Endothelial cell (in vitro differentiated cells): Measurements from ENCODE around the gene LMX1A. TPM values are rescaled to one million over a fixed set of nuclear protein-coding genes. Genes with fewer than 3 reads are reported as not detected.
A peak's percentile ranks its signal among the peaks of the same experiment; 100 is the strongest.

Experiments
- DNase-seq: peaks from one replicate; pipeline ENCODE4 v3.0.0; 2021; ENCODE audit warnings: low spot score
- H3K27ac Mint-ChIP-seq: one replicate; pipeline ENCODE4 v1.8.0; 2021; ENCODE audit warnings: mixed read lengths, inconsistent platforms; ENCODE audit not compliant: unreplicated experiment
- H3K27me3 Mint-ChIP-seq: one replicate; pipeline ENCODE4 v1.8.0; 2021; ENCODE audit warnings: mild to moderate bottlenecking, moderate library complexity, mixed read lengths, inconsistent platforms; ENCODE audit not compliant: unreplicated experiment
- H3K36me3 Mint-ChIP-seq: one replicate; pipeline ENCODE4 v1.8.0; 2021; ENCODE audit warnings: mild to moderate bottlenecking, low read depth, mixed read lengths, inconsistent platforms; ENCODE audit not compliant: unreplicated experiment
- H3K4me1 Mint-ChIP-seq: one replicate; pipeline ENCODE4 v1.8.0; 2021; ENCODE audit warnings: mild to moderate bottlenecking, mixed read lengths, inconsistent platforms; ENCODE audit not compliant: unreplicated experiment
- H3K4me3 Mint-ChIP-seq: one replicate; pipeline ENCODE4 v1.8.0; 2021; ENCODE audit warnings: mild to moderate bottlenecking, mixed read lengths, inconsistent platforms; ENCODE audit not compliant: unreplicated experiment
- H3K9me3 Mint-ChIP-seq: one replicate; pipeline ENCODE4 v1.8.0; 2021; ENCODE audit warnings: mixed read lengths, inconsistent platforms; ENCODE audit not compliant: unreplicated experiment
- CTCF ChIP-seq: fragments of 200-600 bp; sonication (generic); IDR thresholded peaks from one replicate; pipeline ENCODE4 v1.5.0; 2021; ENCODE audit warnings: antibody characterized with exemption; ENCODE audit not compliant: unreplicated experiment
- total RNA-seq: library from RNA; stranded (reverse); fragmentation: NEBNext Ultra II Directional; extraction: Animal tissue kit (Norgen Biotek cat#: 25700); gene quantifications from one replicate; pipeline ENCODE4 v1.2.1, GENCODE V29; 2021; ENCODE audit not compliant: unreplicated experiment

LMX1A gene
- total RNA-seq, 1 donor from 2014 or later, result not detected

GRCh38 chr1:165376041-165376810, 19.7 kb upstream of the LMX1A start:
- Mint-ChIP-seq H3K27me3 (peaks cover 6% of the 10 kb centered on the region), H3K27ac (no peak overlapping the region), H3K4me1 (peaks cover 7% of the 10 kb centered on the region), H3K36me3 (no peaks in the 10 kb centered on the region), H3K4me3 (peak overlapping the region; percentile 81), H3K9me3 (no peaks in the 10 kb centered on the region)
- no peak for TF ChIP-seq CTCF
- peak; percentile 79 for DNase-seq

- no peaks in the 10 kb centered on the region for H3K9me3 Mint-ChIP-seq
- no peak for DNase-seq
- peaks cover 7% of the 10 kb centered on the region for H3K4me1 Mint-ChIP-seq
- no peak overlapping the region for H3K27ac Mint-ChIP-seq
- peaks cover 8% of the 10 kb centered on the region for H3K27me3 Mint-ChIP-seq
- peak overlapping the region; percentile 31 for H3K4me3 Mint-ChIP-seq
- H3K36me3 Mint-ChIP-seq, result no peaks in the 10 kb centered on the region
- no peak for TF ChIP-seq CTCF
Observed at GRCh38 chr1:165375623-165376022, 19.1 kb upstream of the LMX1A start.

GRCh38 chr1:165371588-165372225, 15.2 kb upstream of the LMX1A start:
- no peaks in the 10 kb centered on the region for H3K36me3 Mint-ChIP-seq
- no peaks in the 10 kb centered on the region for H3K9me3 Mint-ChIP-seq
- no peak overlapping the region for H3K27ac Mint-ChIP-seq
- peaks cover 2% of the 10 kb centered on the region for H3K4me1 Mint-ChIP-seq
- peaks cover 16% of the 10 kb centered on the region for H3K27me3 Mint-ChIP-seq
- no peak for DNase-seq
- no peak for TF ChIP-seq CTCF
- no peak overlapping the region for H3K4me3 Mint-ChIP-seq

- no peak overlapping the region for H3K4me3 Mint-ChIP-seq
- H3K9me3 Mint-ChIP-seq, result no peaks in the 10 kb centered on the region
- TF ChIP-seq CTCF, result peak; percentile 83
- no peaks in the 10 kb centered on the region for H3K36me3 Mint-ChIP-seq
- peaks cover 11% of the 10 kb centered on the region for H3K27me3 Mint-ChIP-seq
- peak overlapping the region; percentile 49 for H3K27ac Mint-ChIP-seq
- DNase-seq, result peak; percentile 79
- no peaks in the 10 kb centered on the region for H3K4me1 Mint-ChIP-seq
Observed at GRCh38 chr1:165369255-165369848, 12.8 kb upstream of the LMX1A start.
